HG03108 (cell line): Measurements from ENCODE around the gene PHACTR3.

Experiments
- ATAC-seq: cut with Tn5 transposase; IDR thresholded peaks from one replicate; pipeline ENCODE4 v1.9.1; 2021; ENCODE audit warnings: moderate library complexity; ENCODE audit not compliant: unreplicated experiment

Gene PHACTR3

GRCh38 chr20:59725476-59726280, 121.3 kb downstream of the PHACTR3 start:
- ATAC-seq, result no peak

GRCh38 chr20:59726281-59726595, 121.9 kb downstream of the PHACTR3 start:
- ATAC-seq, result no peak

- no peak for ATAC-seq
These were observed 124.5 kb downstream of the PHACTR3 start for GRCh38 chr20:59728722-59729430.

- ATAC-seq, result no peak
These were observed 125.2 kb downstream of the PHACTR3 start for GRCh38 chr20:59729506-59729905.

- no peak for ATAC-seq
These were observed 126.4 kb downstream of the PHACTR3 start for GRCh38 chr20:59730722-59731121.

- no peak for ATAC-seq
These were observed 127.0 kb downstream of the PHACTR3 start for GRCh38 chr20:59731376-59731775.

GRCh38 chr20:59733351-59733750, 129.0 kb downstream of the PHACTR3 start:
- ATAC-seq, result no peak

- ATAC-seq, result no peak
These were observed 131.1 kb downstream of the PHACTR3 start for GRCh38 chr20:59735486-59735885.

GRCh38 chr20:59735917-59736316, 131.6 kb downstream of the PHACTR3 start:
- ATAC-seq, result no peak

- no peak for ATAC-seq
These were observed 132.0 kb downstream of the PHACTR3 start for GRCh38 chr20:59736366-59736765.

- no peak for ATAC-seq
These were observed 132.8 kb downstream of the PHACTR3 start for GRCh38 chr20:59737073-59737666.

- ATAC-seq, result no peak
These were observed 133.5 kb downstream of the PHACTR3 start for GRCh38 chr20:59737816-59738215.

GRCh38 chr20:59738851-59739250, 134.5 kb downstream of the PHACTR3 start:
- ATAC-seq, result no peak

GRCh38 chr20:59740621-59741020, 136.3 kb downstream of the PHACTR3 start:
- no peak for ATAC-seq

- no peak for ATAC-seq
These were observed 136.7 kb downstream of the PHACTR3 start for GRCh38 chr20:59741073-59741472.

- no peak for ATAC-seq
These were observed 138.2 kb downstream of the PHACTR3 start for GRCh38 chr20:59742351-59743095.

- no peak for ATAC-seq
These were observed 139.0 kb downstream of the PHACTR3 start for GRCh38 chr20:59743308-59743707.

GRCh38 chr20:59743767-59744485, 139.6 kb downstream of the PHACTR3 start:
- no peak for ATAC-seq

GRCh38 chr20:59744756-59745155, 140.4 kb downstream of the PHACTR3 start:
- no peak for ATAC-seq

GRCh38 chr20:59745201-59745600, 140.9 kb downstream of the PHACTR3 start:
- ATAC-seq, result no peak

- ATAC-seq, result no peak
These were observed 141.4 kb downstream of the PHACTR3 start for GRCh38 chr20:59745716-59746115.
